H9 (cell line): ENCODE results near the gene CEP131. TPM values are rescaled to one million over a fixed set of nuclear protein-coding genes. Genes with fewer than 3 reads are reported as not detected.

Source experiments
- DNase-seq: peaks from one replicate; pipeline ENCODE4 v3.0.0-alpha.2; 2017
- H2AFZ ChIP-seq: one replicate; pipeline ENCODE4 v1.6.1; 2013; ENCODE audit warnings: mild to moderate bottlenecking, low read length, control low read depth, moderate library complexity
- H2AK5ac ChIP-seq: 2 replicates; pipeline ENCODE4 v1.6.1; 2013; ENCODE audit warnings: low read length, control low read depth, mixed read lengths; ENCODE audit not compliant: insufficient read length
- H2BK120ac ChIP-seq: one replicate; pipeline ENCODE4 v1.6.1; 2013; ENCODE audit warnings: low read depth, mild to moderate bottlenecking, low read length, control low read depth, inconsistent platforms; ENCODE audit not compliant: poor library complexity, severe bottlenecking
- H2BK12ac ChIP-seq: 2 replicates; pipeline ENCODE4 v1.6.1; 2013; ENCODE audit warnings: low read length, control low read depth, mixed read lengths, low read depth; ENCODE audit not compliant: insufficient read length
- H2BK15ac ChIP-seq: 2 replicates; pipeline ENCODE4 v1.6.1; 2013; ENCODE audit warnings: low read depth, low read length, control low read depth
- H2BK20ac ChIP-seq: one replicate; pipeline ENCODE4 v1.6.1; 2013; ENCODE audit warnings: low read depth, mild to moderate bottlenecking, low read length, control low read depth, inconsistent platforms; ENCODE audit not compliant: poor library complexity, severe bottlenecking
- H2BK5ac ChIP-seq: 2 replicates; pipeline ENCODE4 v1.6.1; 2013; ENCODE audit warnings: low read length, control low read depth, mixed read lengths; ENCODE audit not compliant: insufficient read length
- H3K14ac ChIP-seq: 2 replicates; pipeline ENCODE4 v1.6.1; 2013; ENCODE audit warnings: low read length, control low read depth; ENCODE audit not compliant: insufficient read depth
- H3K18ac ChIP-seq: 2 replicates; pipeline ENCODE4 v1.6.1; 2013; ENCODE audit warnings: low read depth, mild to moderate bottlenecking, mixed read lengths, low read length, control low read depth; ENCODE audit not compliant: insufficient read length
- H3K23ac ChIP-seq: 2 replicates; pipeline ENCODE4 v1.6.1; 2013; ENCODE audit warnings: low read length, control low read depth, mixed read lengths, low read depth; ENCODE audit not compliant: insufficient read length
- H3K23me2 ChIP-seq: 2 replicates; pipeline ENCODE4 v1.6.1; 2013; ENCODE audit warnings: low read depth, mild to moderate bottlenecking, mixed read lengths, low read length, control low read depth; ENCODE audit not compliant: insufficient read length, poor library complexity, severe bottlenecking
- H3K27ac ChIP-seq: 2 replicates; pipeline ENCODE4 v1.5.1; 2013; ENCODE audit warnings: low read length, control low read depth, mixed read lengths, low read depth; ENCODE audit not compliant: insufficient read length
- H3K27me3 ChIP-seq: 2 replicates; pipeline ENCODE4 v1.6.1; 2013; ENCODE audit warnings: low read length, control low read depth, inconsistent platforms; ENCODE audit not compliant: insufficient read depth
- H3K4ac ChIP-seq: 2 replicates; pipeline ENCODE4 v1.6.1; 2013; ENCODE audit warnings: low read depth, mild to moderate bottlenecking, control low read depth, inconsistent platforms, low read length, moderate library complexity
- H3K4me1 ChIP-seq: 2 replicates; pipeline ENCODE4 v1.6.1; 2013; ENCODE audit warnings: low read length, control low read depth, inconsistent platforms; ENCODE audit not compliant: insufficient read depth
- H3K4me2 ChIP-seq: 2 replicates; pipeline ENCODE4 v1.6.1; 2013; ENCODE audit warnings: low read length, control low read depth, mixed read lengths; ENCODE audit not compliant: insufficient read length, insufficient read depth
- H3K56ac ChIP-seq: 2 replicates; pipeline ENCODE4 v1.6.1; 2013; ENCODE audit warnings: low read depth, mild to moderate bottlenecking, mixed read lengths, low read length, control low read depth; ENCODE audit not compliant: insufficient read length
- H3K79me1 ChIP-seq: 2 replicates; pipeline ENCODE4 v1.6.1; 2013; ENCODE audit warnings: low read depth, mild to moderate bottlenecking, moderate library complexity, low read length, control low read depth, inconsistent platforms; ENCODE audit not compliant: insufficient read depth, poor library complexity, severe bottlenecking
- H3K79me2 ChIP-seq: 2 replicates; pipeline ENCODE4 v1.6.1; 2013; ENCODE audit warnings: low read length, control low read depth, inconsistent platforms; ENCODE audit not compliant: insufficient read depth
- H3K9ac ChIP-seq: 2 replicates; pipeline ENCODE4 v1.6.1; 2013; ENCODE audit warnings: low read length, control low read depth, mixed read lengths; ENCODE audit not compliant: insufficient read length; ENCODE audit errors: extremely low read depth
- H3K9me3 ChIP-seq: one replicate; pipeline ENCODE4 v1.6.1; 2013; ENCODE audit warnings: low read depth, low read length, inconsistent platforms; ENCODE audit not compliant: control insufficient read depth
- H3T11ph ChIP-seq: one replicate; pipeline ENCODE4 v1.6.1; 2013; ENCODE audit warnings: mild to moderate bottlenecking, low read length, control low read depth, inconsistent platforms
- H4K20me1 ChIP-seq: one replicate; pipeline ENCODE4 v1.6.1; 2013; ENCODE audit not compliant: control insufficient read depth, insufficient read length, insufficient read depth
- H4K5ac ChIP-seq: 2 replicates; pipeline ENCODE4 v1.6.1; 2013; ENCODE audit warnings: low read depth, mild to moderate bottlenecking, mixed read lengths, low read length, control low read depth; ENCODE audit not compliant: insufficient read length
- H4K8ac ChIP-seq: replicated peaks from 2 replicates; pipeline ENCODE4 v1.6.1; 2013; ENCODE audit warnings: low read length, control low read depth, mixed read lengths, low read depth; ENCODE audit not compliant: insufficient read length
- H4K91ac ChIP-seq: 2 replicates; pipeline ENCODE4 v1.6.1; 2013; ENCODE audit warnings: low read depth, mild to moderate bottlenecking, moderate library complexity, mixed read lengths, low read length, control low read depth; ENCODE audit not compliant: insufficient read length
- H3K27ac Mint-ChIP-seq, 3 experiments: 2 replicates in 2 of 3; 3 replicates in 1 of 3; pipeline ENCODE4 v1.8.0; 2020 to 2021; ENCODE audit warnings: mixed read lengths in 3 of 3, mild to moderate bottlenecking in 1 of 3, moderate library complexity in 1 of 3
- H3K27me3 Mint-ChIP-seq: 2 replicates; pipeline ENCODE4 v1.8.0; 2021; ENCODE audit warnings: low read depth, mild to moderate bottlenecking, moderate library complexity, mixed read lengths
- H3K36me3 Mint-ChIP-seq, 3 experiments: 2 replicates in 2 of 3; 3 replicates in 1 of 3; pipeline ENCODE4 v1.8.0; 2020 to 2021; ENCODE audit warnings: low read depth in 3 of 3, mixed read lengths in 3 of 3; ENCODE audit not compliant: insufficient read depth in 1 of 3
- H3K4me1 Mint-ChIP-seq, 2 experiments: 2 replicates each; pipeline ENCODE4 v1.8.0; 2020; ENCODE audit warnings: mixed read lengths in 2 of 2
- H3K4me3 Mint-ChIP-seq, 2 experiments: 2 replicates in 1 of 2; 3 replicates in 1 of 2; pipeline ENCODE4 v1.8.0; 2020 to 2021; ENCODE audit warnings: mild to moderate bottlenecking in 2 of 2, mixed read lengths in 2 of 2, moderate library complexity in 1 of 2
- H3K9me3 Mint-ChIP-seq, 2 experiments: 2 replicates in 1 of 2; 3 replicates in 1 of 2; pipeline ENCODE4 v1.8.0; 2020; ENCODE audit warnings: mild to moderate bottlenecking in 2 of 2, mixed read lengths in 2 of 2, moderate library complexity in 1 of 2
- WGBS: extraction: QIAGEN DNeasy Blood & Tissue Kit; methylation state at CpG from one replicate; pipeline ENCODE4 v1.1.7; 2013; ENCODE audit warnings: missing lambda C conversion rate, low lambda C conversion rate, mixed read lengths; ENCODE audit not compliant: insufficient read length; ENCODE audit errors: extremely low coverage; 5-methylcytosine and 5-hydroxymethylcytosine counted together
- total RNA-seq: library from RNA; stranded (reverse); gene quantifications from 2 replicates; pipeline ENCODE4 v1.2.1, GENCODE V29; 2021
- TF ChIP-seq, protein P1 (sequence below): fragments of 200-600 bp; sonication (generic); conservative IDR thresholded peaks from 3 replicates; pipeline ENCODE4 v1.8.0; 2021; ENCODE audit warnings: antibody characterized with exemption, mild to moderate bottlenecking

Gene CEP131
- total RNA-seq, 1 experiment from 2014 or later, result 16.3 TPM

DNA sequence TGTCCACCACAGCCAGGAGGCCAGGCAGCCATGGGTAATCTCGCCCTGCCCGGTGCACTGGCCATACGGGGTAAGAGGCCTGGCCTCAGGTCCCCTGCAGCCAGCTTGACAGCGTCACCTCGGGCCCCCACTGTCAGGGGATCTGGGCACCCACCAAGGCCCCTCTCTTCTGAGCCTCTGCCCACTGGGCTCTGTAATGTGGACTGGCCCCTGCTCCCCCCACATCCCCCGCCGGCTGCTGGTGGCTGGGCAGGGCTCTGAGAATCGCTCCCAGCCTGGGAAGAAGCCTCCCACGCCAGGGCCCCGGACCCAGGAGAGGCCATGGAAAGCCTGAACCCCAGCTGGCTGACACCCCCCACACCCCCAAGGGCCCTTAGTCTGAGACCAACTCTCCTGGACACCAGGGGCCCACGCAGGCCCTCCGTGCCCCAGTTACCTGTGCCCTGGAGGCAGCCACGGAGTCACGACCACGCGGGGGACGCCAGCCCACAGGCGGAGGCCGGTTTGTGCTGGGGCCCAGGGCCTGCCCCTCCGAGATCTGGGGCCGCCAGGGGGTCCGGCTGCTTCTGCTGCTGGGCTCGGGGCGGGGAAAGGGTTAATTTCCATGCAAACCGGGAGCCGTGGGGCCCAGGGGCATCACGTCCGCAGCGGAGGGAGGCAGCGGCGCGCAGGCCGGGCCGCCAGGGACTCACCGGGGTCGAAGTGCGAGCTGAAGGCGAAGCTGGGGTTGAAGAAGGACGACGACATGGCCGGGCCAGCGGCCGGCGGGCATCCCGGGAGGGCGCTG lies 57.3 kb downstream of the CEP131 start, which contains the start of gene PVALEF:
TSS of gene PVALEF (plus strand) at position 262 of the 787 bp plus-strand sequence. CDS start 15,720 bp downstream, outside the sequence.
- Histone ChIP-seq H3K9ac (no peak within 1 kb of the TSS), H3K27me3 (no peaks in the 10 kb centered on the region), H3K79me2 (no peaks in the 10 kb centered on the region), H3K23ac (no peak within 1 kb of the TSS), H3T11ph (no peak within 1 kb of the TSS), H3K4me2 (no peak within 1 kb of the TSS), H3K27ac (no peak within 1 kb of the TSS), H3K14ac (peak within 1 kb of the TSS; percentile 26), H2BK12ac (no peak within 1 kb of the TSS), H2AK5ac (no peak within 1 kb of the TSS), H3K4me1 (no peaks in the 10 kb centered on the region), H2AFZ (no peak within 1 kb of the TSS), H2BK5ac (no peak within 1 kb of the TSS), H3K4ac (no peak within 1 kb of the TSS), H3K9me3 (no peaks in the 10 kb centered on the region), H4K8ac (no peak within 1 kb of the TSS), H4K5ac (no peak within 1 kb of the TSS), H2BK20ac (no peak within 1 kb of the TSS), H2BK15ac (no peak within 1 kb of the TSS), H4K20me1 (peaks cover 4% of the 10 kb centered on the region), H4K91ac (no peak within 1 kb of the TSS), H3K18ac (no peak within 1 kb of the TSS), H2BK120ac (no peak within 1 kb of the TSS), H3K56ac (no peak within 1 kb of the TSS), H3K79me1 (no peaks in the 10 kb centered on the region), H3K23me2 (peaks cover 3% of the 10 kb centered on the region)
- no peaks in the 10 kb centered on the region for H3K36me3 Mint-ChIP-seq
- H3K27ac Mint-ChIP-seq, result no peak within 1 kb of the TSS
- no CpG with 5 or more reads among the region's 46 CpGs for WGBS
- peak within 1 kb of the TSS; percentile 57 to 73 for H3K4me3 Mint-ChIP-seq
- TF ChIP-seq, protein P1, sequence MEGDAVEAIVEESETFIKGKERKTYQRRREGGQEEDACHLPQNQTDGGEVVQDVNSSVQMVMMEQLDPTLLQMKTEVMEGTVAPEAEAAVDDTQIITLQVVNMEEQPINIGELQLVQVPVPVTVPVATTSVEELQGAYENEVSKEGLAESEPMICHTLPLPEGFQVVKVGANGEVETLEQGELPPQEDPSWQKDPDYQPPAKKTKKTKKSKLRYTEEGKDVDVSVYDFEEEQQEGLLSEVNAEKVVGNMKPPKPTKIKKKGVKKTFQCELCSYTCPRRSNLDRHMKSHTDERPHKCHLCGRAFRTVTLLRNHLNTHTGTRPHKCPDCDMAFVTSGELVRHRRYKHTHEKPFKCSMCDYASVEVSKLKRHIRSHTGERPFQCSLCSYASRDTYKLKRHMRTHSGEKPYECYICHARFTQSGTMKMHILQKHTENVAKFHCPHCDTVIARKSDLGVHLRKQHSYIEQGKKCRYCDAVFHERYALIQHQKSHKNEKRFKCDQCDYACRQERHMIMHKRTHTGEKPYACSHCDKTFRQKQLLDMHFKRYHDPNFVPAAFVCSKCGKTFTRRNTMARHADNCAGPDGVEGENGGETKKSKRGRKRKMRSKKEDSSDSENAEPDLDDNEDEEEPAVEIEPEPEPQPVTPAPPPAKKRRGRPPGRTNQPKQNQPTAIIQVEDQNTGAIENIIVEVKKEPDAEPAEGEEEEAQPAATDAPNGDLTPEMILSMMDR, result no peak
- peak; percentile 63 for DNase-seq
- no peaks in the 10 kb centered on the region for H3K9me3 Mint-ChIP-seq
- no peaks in the 10 kb centered on the region for H3K4me1 Mint-ChIP-seq
- peaks cover 14% of the 10 kb centered on the region for H3K27me3 Mint-ChIP-seq
